DOHH2 (cell line): Measurements from ENCODE around the gene DCHS2.

ENCODE experiments used
- EZH2phosphoT487 ChIP-seq: fragments of 200-600 bp; sonication (generic); IDR thresholded peaks from 2 replicates; pipeline ENCODE4 v1.6.1; 2017; ENCODE audit warnings: borderline replicate concordance, mild to moderate bottlenecking, antibody characterized with exemption, low read length, moderate library complexity, mixed read lengths
- TF ChIP-seq, protein P1 (sequence below): fragments of 200-600 bp; sonication (generic); IDR thresholded peaks from one replicate; pipeline ENCODE4 v1.5.1; 2014; ENCODE audit warnings: antibody characterized with exemption, mild to moderate bottlenecking, low read depth, low read length; ENCODE audit not compliant: poor library complexity, severe bottlenecking

DNA sequence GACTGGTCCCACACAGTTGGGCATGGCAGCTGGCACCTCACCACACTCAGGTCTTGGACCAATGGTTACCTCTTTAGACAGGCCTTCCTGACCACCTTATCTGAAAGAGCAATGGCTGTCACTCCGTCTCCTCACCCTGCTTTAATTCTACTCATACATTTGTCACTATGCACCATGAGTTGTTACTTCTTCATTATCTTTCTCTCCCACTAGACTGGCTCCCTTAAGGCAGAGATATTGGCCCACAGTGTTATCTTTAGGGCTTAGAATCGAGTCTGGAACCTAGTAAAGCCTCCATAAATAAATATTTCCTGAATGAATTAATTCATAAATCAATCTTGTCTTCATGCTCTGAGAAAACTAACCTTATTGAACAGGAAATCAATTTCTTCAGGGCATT, 46.6 kb downstream of the DCHS2 start:
- TF ChIP-seq, protein P1, sequence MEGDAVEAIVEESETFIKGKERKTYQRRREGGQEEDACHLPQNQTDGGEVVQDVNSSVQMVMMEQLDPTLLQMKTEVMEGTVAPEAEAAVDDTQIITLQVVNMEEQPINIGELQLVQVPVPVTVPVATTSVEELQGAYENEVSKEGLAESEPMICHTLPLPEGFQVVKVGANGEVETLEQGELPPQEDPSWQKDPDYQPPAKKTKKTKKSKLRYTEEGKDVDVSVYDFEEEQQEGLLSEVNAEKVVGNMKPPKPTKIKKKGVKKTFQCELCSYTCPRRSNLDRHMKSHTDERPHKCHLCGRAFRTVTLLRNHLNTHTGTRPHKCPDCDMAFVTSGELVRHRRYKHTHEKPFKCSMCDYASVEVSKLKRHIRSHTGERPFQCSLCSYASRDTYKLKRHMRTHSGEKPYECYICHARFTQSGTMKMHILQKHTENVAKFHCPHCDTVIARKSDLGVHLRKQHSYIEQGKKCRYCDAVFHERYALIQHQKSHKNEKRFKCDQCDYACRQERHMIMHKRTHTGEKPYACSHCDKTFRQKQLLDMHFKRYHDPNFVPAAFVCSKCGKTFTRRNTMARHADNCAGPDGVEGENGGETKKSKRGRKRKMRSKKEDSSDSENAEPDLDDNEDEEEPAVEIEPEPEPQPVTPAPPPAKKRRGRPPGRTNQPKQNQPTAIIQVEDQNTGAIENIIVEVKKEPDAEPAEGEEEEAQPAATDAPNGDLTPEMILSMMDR, result no peak
- TF ChIP-seq EZH2phosphoT487, result no peak
